Loucy (cell line): Measurements from ENCODE around the gene LGALS1.
"Not testable (repeated sequence)": the region's sequence is repeated elsewhere in the genome, so short reads cannot be mapped to it uniquely, and the experiment has no call there.

ENCODE experiments used
- EZH2phosphoT487 ChIP-seq: fragments of 200-600 bp; IDR thresholded peaks from 2 replicates; pipeline ENCODE4 v1.6.1; 2018; ENCODE audit warnings: antibody characterized with exemption, mild to moderate bottlenecking, moderate library complexity, borderline replicate concordance
- TF ChIP-seq, protein P1 (sequence below): fragments of 200-600 bp; sonication (generic); conservative IDR thresholded peaks from 2 replicates; pipeline ENCODE4 v1.5.1; 2014; ENCODE audit warnings: mild to moderate bottlenecking, antibody characterized with exemption, low read length

GRCh38 chr22:37694131-37694530 lies 18.7 kb downstream of the LGALS1 start:
- TF ChIP-seq, protein P1, sequence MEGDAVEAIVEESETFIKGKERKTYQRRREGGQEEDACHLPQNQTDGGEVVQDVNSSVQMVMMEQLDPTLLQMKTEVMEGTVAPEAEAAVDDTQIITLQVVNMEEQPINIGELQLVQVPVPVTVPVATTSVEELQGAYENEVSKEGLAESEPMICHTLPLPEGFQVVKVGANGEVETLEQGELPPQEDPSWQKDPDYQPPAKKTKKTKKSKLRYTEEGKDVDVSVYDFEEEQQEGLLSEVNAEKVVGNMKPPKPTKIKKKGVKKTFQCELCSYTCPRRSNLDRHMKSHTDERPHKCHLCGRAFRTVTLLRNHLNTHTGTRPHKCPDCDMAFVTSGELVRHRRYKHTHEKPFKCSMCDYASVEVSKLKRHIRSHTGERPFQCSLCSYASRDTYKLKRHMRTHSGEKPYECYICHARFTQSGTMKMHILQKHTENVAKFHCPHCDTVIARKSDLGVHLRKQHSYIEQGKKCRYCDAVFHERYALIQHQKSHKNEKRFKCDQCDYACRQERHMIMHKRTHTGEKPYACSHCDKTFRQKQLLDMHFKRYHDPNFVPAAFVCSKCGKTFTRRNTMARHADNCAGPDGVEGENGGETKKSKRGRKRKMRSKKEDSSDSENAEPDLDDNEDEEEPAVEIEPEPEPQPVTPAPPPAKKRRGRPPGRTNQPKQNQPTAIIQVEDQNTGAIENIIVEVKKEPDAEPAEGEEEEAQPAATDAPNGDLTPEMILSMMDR = not testable (repeated sequence)
- TF ChIP-seq EZH2phosphoT487 = not testable (repeated sequence)
